MM.1S (cell line): Measurements from ENCODE around the gene GDF9.

Experiments
- EZH2 ChIP-seq: fragments of 300-600 bp; sonication (generic); optimal IDR thresholded peaks from 2 replicates; pipeline ENCODE3; 2017; ENCODE audit warnings: low read depth, mild to moderate bottlenecking, antibody characterized with exemption, low read length, mixed read lengths
- EZH2phosphoT487 ChIP-seq: fragments of 300-600 bp; sonication (generic); IDR thresholded peaks from 2 replicates; pipeline ENCODE4 v1.6.1; 2018; ENCODE audit warnings: antibody characterized with exemption, low read length
- TF ChIP-seq, protein P1 (sequence below): fragments of 300-600 bp; sonication (generic); IDR thresholded peaks from 2 replicates; pipeline ENCODE4 v1.5.1; 2016; ENCODE audit warnings: antibody characterized with exemption, low read length, mixed read lengths

DNA sequence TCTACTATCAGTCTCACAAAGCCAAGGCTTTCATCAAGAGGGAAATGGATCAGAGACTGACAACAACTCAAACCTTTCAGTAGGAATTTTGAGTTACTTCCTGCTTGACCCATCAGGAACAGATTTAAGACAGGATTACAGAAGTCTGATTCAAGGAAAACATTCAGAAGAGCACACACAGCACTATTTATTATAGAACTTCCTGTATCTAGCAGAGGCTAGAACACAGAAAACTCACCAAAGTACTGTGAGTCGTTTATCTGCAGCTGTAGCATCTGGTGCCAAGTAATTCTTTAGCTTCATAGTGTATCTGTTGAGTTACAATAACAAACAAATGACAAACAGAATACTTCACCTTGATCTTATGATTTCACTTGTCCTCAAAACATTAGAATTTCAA is 21.0 kb upstream of the GDF9 start:
- TF ChIP-seq EZH2 (no peak), EZH2phosphoT487 (no peak)
- TF ChIP-seq, protein P1, sequence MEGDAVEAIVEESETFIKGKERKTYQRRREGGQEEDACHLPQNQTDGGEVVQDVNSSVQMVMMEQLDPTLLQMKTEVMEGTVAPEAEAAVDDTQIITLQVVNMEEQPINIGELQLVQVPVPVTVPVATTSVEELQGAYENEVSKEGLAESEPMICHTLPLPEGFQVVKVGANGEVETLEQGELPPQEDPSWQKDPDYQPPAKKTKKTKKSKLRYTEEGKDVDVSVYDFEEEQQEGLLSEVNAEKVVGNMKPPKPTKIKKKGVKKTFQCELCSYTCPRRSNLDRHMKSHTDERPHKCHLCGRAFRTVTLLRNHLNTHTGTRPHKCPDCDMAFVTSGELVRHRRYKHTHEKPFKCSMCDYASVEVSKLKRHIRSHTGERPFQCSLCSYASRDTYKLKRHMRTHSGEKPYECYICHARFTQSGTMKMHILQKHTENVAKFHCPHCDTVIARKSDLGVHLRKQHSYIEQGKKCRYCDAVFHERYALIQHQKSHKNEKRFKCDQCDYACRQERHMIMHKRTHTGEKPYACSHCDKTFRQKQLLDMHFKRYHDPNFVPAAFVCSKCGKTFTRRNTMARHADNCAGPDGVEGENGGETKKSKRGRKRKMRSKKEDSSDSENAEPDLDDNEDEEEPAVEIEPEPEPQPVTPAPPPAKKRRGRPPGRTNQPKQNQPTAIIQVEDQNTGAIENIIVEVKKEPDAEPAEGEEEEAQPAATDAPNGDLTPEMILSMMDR, result no peak
